ENCODE results near the gene ABCG1. TPM values are rescaled to one million over a fixed set of nuclear protein-coding genes. Genes with fewer than 3 reads are reported as not detected.

The ABCG1 gene
- total and polyA plus RNA-seq, 2 donors (not counting 3 experiments of a cell fraction or from before 2014, with no cell fraction given), result 6.7 to 19.6 TPM

DNA sequence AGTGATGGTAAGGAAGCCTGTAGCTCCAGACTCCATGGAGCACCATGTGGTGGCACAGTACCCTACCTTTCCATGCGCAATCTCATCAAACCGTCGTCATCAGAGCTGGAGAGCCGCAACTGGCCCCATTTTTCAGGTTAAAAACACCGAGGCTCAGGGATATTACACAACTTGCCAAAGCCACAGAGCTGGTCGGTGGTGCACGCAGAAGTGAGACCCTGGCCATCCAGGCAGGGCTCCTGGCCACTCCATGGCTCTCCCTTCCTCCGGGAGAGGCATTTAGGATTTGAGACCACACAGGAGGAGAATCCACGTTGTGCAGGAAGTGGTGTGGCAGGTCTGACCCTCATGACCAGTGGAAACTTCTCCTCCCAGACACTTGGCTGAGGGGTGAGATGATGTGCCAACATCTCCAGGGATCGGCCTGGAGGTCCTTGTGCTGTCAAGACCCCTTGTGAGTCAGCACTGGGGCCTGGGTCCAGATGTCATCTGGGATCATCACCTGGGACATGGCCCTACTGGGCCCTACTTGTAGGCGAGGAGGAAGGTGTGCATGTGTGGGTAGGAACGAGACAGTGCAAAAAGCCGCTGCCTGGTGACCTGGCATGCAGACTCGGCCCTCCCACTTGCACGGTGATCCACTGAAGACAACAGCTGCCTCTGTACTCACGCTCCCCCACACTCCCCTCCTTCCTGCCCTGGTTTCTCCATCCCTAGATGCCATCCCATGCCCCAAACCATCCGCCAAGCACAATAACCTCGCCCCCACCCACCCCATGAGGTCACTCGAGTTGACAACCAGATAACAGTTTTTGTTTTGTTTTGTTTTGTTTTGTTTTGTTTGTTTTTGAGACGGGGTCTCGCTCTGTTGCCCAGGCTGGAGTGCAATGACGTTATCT, 85.9 kb downstream of the ABCG1 start:
- TF ChIP-seq MYC (IDR thresholded peaks at IDR 0.05; ENCODE audit: low read depth, low read length) (no peak), GATA2 (IDR thresholded peaks at IDR 0.05; ENCODE audit: insufficient read depth, insufficient read length, low read depth, low read length) (no peak), POLR2AphosphoS5 (IDR thresholded peaks at IDR 0.05; ENCODE audit: insufficient read depth, low read depth, low read length) (no peak), JUN (IDR thresholded peaks at IDR 0.05; ENCODE audit: borderline replicate concordance, insufficient read depth, insufficient read length, low read depth) (no peak), EZH2 (IDR thresholded peaks at IDR 0.05; ENCODE audit: borderline replicate concordance, low read depth, low read length, severe bottlenecking) (no peak), MAX (IDR thresholded peaks at IDR 0.05; ENCODE audit: insufficient read depth, insufficient read length) (no peak), POLR2A (IDR thresholded peaks at IDR 0.05; ENCODE audit: low read depth, low read length) (no peak), FOS (IDR thresholded peaks at IDR 0.05; ENCODE audit: borderline replicate concordance, insufficient read depth, low read length) (no peak)
- TF ChIP-seq, protein P1, sequence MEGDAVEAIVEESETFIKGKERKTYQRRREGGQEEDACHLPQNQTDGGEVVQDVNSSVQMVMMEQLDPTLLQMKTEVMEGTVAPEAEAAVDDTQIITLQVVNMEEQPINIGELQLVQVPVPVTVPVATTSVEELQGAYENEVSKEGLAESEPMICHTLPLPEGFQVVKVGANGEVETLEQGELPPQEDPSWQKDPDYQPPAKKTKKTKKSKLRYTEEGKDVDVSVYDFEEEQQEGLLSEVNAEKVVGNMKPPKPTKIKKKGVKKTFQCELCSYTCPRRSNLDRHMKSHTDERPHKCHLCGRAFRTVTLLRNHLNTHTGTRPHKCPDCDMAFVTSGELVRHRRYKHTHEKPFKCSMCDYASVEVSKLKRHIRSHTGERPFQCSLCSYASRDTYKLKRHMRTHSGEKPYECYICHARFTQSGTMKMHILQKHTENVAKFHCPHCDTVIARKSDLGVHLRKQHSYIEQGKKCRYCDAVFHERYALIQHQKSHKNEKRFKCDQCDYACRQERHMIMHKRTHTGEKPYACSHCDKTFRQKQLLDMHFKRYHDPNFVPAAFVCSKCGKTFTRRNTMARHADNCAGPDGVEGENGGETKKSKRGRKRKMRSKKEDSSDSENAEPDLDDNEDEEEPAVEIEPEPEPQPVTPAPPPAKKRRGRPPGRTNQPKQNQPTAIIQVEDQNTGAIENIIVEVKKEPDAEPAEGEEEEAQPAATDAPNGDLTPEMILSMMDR (IDR thresholded peaks at IDR 0.05; ENCODE audit: extremely low read depth in 1 of 2, insufficient read depth in 1 of 2, low read depth in 1 of 2, low read length in 2 of 2), result no peak
- Histone ChIP-seq H3K9me3 (replicated peaks; ENCODE audit: control insufficient read depth, insufficient read depth, low read length) (no peaks in the 10 kb centered on the region), H3K27me3 (ENCODE audit: control insufficient read depth in 2 of 2, insufficient read depth in 2 of 2, low read length in 2 of 2) (no peaks in the 10 kb centered on the region), H3K27ac (ENCODE audit: insufficient read depth, low read depth, low read length) (no peak overlapping the region), H3K36me3 (ENCODE audit: control insufficient read depth in 2 of 2, extremely low read depth in 1 of 2, insufficient read depth in 2 of 2, low read length in 2 of 2) (no peaks in the 10 kb centered on the region), H4K20me1 (replicated peaks; ENCODE audit: control insufficient read depth, extremely low read depth, insufficient read depth, low read length) (no peaks in the 10 kb centered on the region), H3K4me2 (ENCODE audit: insufficient read depth, low read length) (no peak overlapping the region), H3K9me1 (replicated peaks; ENCODE audit: control insufficient read depth, extremely low read depth, insufficient read depth, low read length) (no peaks in the 10 kb centered on the region), H3K9ac (replicated peaks; ENCODE audit: extremely low read depth, insufficient read depth, low read length) (no peak overlapping the region), H3K79me2 (ENCODE audit: control insufficient read depth, insufficient read depth, low read length) (no peaks in the 10 kb centered on the region), H2AFZ (ENCODE audit: low read depth, low read length) (no peak overlapping the region), H3K4me1 (ENCODE audit: control insufficient read depth, extremely low read depth, insufficient read depth, low read length) (peaks cover 10% of the 10 kb centered on the region), H3K4me3 (replicated peaks in 1 of 3; ENCODE audit: insufficient read depth in 1 of 3, low read depth in 1 of 3, low read length in 3 of 3) (no peak overlapping the region)
- dilution Hi-C loops (cut with MboI; ENCODE audit: extremely low pct_ligation_motif_present, low sequenced_read_pairs) (no loop called here), intact Hi-C loops (cut with micrococcal nuclease) (no loop called here)
- CTCF ChIA-PET, result no interaction called here
- DNase-seq (ENCODE audit: low read depth, low spot score) (no peak), FAIRE-seq (no peak)
- BruUV-seq (replicated peaks), result no TSS peak
- POLR2A ChIA-PET, result no interaction called here

All from endothelial cell of umbilical vein (primary cell).